ENCODE data around the gene HBD. TPM values are rescaled to one million over a fixed set of nuclear protein-coding genes. Genes with fewer than 3 reads are reported as not detected.
"Not testable (repeated sequence)": the region's sequence is repeated elsewhere in the genome, so short reads cannot be mapped to it uniquely, and the experiment has no call there.

HBD gene
- polyA plus RNA-seq, 1 donor, result not detected

DNA sequence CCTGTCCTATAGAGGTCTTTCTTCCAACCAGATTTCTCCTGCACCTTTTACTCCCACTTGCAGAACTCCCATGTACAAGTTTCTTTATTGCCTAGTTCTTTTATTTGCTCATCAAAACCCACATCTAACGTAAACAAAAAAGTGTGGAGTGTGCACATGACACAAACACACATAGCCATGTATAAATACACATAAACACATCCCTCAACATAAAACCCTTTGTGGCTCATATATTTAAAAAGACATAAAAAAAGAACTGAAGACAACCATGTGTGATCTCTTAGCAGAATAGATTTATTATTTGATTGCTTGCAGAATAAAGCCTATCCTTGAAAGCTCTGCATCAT lies 18.6 kb upstream of the HBD start:
- DNase-seq, result no peak

DNA sequence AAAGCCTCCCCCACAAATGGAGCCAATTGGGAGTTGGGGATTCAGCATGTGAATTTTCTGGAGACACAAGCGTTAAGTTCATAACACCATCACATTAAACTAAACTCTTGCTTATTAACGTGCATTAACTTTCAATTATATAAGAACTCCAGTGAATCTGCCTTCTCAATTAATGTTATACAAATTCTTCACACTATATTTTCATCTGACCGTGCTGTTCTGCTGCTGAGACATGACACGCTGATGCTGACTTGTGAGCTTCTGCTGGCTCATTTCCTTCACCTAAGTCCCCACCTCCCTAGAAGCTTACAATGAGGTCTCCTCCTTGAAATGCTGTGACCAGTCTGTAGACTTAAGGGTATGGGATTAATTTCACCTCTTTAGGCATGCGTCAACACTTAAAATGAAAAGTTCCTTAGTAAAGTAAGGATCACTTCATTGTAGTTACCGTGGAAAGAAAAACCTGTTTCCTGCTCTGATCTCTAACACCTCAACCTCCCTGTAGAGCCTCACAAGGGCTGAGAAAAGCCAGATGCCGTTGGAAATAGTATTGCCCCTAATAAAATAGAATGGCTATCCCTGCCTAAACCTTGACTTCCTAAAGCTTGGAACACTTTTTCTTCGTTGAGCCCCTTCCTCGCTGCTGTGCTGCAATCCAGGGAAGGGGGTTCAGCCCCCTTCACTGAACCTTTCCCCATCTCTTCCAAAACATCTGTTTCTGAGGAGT lies 18.1 kb upstream of the HBD start:
- DNase-seq, result no peak

DNA sequence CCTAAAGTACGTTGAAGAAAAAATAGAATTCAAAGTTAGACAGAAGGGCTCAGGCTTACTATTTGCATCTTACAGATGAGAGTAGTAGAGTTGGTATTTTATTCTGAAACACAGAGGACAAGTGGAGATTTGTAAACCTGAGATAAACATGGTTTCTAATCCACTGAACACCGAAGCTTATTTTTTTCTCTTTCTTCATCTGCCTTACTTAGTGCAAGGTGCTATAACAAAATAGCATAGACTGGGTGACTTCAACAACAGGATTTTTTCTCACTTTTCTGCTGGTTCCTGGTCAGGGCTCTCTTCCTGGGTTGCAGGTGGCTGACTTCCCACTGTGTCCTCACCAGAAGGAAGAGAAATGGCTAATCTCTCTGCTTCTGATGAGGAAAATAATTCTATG lies 17.5 kb upstream of the HBD start:
- no peak for DNase-seq

DNA sequence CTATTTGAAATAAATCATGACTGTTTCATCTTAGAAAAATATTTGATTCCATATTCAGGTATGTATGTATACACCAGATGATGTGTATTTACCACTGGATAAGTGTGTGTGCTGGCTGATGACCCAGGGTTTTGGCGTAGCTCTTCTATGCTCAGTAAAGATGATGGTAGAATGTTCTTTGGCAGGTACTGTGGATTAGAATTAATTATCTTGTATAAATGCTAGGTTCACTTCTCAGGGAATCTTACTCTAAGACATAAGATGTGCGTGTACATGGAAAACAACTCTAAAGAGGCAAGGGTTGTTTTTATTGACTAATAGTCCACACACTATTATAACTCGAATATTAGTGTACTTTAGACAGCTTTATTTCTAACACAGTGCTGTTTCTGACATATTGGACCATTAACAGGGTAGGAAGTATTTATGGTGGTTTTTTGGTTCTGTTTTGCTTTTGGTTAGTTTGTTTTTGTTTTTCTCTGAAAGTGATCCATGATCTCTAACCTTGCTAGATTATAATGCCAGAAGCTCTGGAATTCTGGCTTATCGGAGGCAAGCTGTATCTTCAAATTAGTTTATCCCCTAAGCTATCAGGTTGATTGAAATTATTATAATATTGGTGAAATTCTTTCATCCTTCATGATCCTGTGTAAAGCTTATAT lies 16.4 kb upstream of the HBD start:
- no peak for DNase-seq

DNA sequence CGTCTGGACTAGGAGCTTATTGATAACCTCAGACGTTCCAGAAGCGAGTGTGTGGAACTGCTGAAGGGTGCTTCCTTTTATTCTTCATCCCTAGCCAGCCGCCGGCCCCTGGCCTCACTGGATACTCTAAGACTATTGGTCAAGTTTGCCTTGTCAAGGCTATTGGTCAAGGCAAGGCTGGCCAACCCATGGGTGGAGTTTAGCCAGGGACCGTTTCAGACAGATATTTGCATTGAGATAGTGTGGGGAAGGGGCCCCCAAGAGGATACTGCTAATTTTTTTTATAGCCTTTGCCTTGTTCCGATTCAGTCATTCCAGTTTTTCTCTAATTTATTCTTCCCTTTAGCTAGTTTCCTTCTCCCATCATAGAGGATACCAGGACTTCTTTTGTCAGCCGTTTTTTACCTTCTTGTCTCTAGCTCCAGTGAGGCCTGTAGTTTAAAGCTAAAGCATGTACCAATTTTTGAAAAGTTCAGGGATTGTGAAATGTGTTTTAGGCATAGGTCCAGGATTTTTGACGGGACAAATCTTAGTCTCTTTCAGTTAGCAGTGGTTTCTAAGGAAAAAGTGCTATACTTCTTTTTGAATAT lies 15.6 kb upstream of the HBD start, which contains the start of gene HBG1:
TSS of gene HBG1 (minus strand) at position 51 of the 590 bp plus-strand sequence. CDS start 53 bp downstream, outside the sequence.
- DNase-seq, result not testable (repeated sequence)

DNA sequence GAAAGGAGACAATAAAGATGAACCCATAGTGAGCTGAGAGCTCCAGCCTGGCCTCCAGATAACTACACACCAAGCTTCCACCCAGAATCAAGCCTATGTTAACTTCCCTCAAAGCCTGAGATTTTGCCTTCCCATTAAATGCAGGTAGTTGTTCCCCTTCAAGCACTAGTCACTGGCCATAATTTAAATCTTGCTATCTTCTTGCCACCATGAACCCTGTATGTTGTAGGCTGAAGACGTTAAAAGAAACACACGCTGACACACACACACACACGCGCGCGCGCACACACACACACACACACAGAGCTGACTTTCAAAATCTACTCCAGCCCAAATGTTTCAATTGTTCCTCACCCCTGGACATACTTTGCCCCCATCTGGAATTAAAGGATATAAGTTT lies 14.2 kb upstream of the HBD start:
- DNase-seq, result not testable (repeated sequence)

DNA sequence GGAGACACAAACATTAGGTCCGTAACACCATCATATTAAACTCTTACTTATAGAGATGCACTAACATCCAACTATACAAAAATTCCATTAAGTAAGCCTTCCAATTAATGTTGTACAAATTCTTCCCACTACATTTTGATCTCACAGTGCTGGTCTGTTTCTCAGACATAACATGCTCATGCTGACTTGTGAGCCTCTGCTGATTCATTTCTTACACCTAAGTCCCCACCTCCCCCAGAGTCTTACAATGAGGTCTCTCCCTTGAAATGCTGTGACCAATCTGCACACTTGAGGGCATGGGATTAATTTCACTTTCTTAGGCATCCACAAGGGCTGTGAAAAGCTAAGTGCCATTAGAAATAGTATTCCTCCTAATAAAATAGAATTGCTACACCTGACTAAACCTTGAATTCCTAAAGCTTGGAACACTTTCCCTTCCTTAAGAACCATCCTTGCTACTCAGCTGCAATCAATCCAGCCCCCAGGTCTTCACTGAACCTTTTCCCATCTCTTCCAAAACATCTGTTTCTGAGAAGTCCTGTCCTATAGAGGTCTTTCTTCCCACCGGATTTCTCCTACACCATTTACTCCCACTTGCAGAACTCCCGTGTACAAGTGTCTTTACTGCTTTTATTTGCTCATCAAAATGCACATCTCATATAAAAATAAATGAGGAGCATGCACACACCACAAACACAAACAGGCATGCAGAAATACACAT lies 13.3 kb upstream of the HBD start:
- DNase-seq, result no peak

DNA sequence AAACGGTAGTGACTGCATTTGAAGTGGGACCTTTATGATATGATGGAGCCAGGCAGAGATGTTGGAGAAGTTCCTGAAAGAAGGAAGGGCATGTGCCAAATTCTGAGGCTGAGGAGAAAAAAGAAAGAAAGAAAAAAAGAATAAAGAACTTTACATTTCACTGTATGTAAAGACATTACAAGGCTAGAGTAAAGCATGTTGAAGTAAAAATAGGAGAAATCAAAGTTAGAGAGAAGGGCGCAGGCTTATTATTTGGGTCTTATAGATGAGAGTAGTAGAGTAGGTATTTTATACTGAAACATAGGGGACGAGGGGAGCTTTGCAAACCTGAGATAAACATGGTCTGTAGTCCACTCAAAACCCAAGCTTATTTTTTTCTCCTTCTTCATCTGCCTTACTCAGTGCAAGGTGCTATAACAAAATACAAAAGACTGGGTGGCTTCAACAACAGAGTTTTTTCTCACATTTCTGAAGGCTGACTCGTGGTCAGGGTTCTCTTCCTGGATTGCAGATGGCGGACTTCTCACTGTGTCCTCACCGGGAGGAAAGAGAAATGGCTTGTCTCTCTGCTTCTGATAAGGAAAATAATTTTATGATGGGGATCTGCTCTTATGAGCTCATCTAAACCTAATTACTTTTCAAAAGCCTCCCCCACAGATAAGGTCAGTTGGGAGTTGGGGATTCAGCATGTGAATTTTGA lies 12.6 kb upstream of the HBD start:
- no peak for DNase-seq

DNA sequence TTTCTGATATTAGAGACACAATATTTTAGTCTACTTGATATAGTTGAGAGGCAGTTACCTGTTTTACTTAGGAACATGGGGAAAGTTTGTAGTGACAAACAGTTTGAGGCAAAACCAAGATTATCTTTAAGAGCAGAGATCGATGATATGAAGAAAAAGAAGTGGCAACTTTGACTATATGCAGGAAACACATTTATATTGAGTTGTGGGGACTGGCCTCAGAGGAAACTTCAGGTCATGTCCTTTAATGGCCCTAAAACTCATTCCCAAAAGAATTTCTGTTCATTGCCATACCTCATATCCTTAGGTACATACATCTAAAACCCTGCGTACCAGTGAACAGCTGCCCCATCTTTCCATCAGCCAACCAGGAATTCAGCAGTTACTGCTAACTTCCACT lies 10.9 kb upstream of the HBD start:
- DNase-seq, result no peak

DNA sequence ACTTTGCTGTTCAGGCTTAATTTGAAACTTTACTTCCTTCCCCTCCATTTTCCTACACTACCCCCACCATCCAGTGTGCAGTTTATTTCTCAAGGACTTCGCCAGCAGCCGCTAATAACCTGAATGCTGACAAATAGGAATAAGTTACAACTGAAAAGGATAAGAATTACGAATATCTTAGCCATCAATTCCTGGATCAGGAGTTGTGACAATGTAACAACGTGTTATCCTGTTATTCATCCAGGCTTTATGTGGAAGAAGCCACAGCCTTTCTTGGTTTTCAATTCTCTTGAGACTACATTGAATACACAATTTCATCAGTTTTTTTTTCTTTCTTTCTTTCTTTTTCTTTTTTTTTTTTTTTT lies 9.5 kb upstream of the HBD start:
- no peak for DNase-seq

DNA sequence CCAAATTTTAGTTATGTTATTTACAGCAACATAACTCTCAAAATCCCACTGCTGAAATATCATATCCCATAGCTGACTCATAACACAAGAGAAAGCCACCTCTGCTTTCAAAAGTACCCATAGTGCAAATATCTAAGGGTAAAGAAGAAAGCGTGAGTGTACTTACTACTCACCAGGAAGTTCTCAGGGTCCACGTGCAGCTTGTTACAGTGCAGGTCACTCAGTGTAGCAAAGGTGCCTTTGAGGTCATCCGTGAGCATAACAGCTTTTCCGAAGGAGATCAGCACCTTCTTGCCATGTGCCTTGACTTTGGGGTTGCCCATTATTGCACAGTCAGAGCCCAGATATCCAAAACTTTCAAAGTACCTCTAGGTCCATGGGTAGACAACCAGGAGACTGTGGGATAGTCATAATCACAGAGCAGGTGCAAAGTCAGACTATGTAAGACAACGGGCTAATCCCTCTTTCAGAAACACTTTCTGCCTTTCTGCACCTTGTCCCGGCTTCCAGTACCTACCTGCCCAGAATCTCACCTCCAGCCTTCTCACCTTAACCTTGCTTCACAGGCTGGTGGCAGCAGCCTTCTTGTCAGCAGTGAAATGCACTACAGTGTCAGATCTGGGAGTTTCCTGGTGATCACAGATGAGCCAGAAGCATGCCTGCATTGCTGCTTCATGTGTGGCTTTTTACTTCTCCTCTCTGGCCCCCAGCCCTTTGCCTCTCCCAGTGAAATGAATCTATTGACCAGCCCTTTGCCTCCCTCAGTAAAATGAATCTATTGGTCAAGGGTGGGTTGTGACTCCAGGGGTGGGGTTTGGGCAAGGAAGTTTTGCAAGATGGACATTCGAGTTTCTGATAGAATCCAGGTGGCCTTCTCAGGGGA lies 8.9 kb upstream of the HBD start:
- DNase-seq, result no peak

DNA sequence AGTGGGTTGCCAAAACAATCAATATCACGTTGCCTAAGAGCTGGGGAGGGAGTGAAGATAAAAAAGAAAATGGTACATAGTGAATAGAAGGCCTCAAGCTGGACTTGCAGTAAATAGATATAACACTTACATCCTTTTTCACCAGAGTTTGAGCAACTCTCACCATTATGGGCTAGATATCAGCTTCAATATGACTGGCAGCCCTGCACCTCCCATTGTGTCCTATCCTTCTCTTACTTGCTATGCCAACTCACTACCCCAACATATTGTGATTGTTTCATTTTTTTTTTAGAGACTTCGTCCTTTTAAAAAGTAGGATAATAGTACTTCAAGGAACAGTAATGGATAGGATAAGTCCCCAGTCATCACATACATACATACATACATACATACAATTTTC lies 7.9 kb upstream of the HBD start:
- no peak for DNase-seq

DNA sequence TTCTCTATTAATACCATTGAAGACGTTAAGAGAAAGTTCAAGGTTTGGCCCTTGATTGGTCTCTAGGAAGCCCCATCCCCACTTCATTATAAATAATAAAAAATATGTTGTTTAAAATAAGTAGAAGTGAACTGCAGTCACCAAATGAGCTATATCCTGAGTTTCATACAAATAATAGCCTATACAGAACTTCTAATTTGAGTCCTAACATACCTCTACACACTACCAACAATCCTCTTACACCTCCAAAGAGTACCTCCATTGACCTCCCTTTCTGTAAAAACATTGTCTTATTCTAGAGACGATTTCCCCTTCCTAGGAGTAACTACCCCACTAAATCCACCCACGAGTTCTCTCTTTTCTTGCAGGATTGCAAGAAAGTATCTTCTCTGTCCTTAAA lies 7.2 kb upstream of the HBD start:
- DNase-seq, result no peak

DNA sequence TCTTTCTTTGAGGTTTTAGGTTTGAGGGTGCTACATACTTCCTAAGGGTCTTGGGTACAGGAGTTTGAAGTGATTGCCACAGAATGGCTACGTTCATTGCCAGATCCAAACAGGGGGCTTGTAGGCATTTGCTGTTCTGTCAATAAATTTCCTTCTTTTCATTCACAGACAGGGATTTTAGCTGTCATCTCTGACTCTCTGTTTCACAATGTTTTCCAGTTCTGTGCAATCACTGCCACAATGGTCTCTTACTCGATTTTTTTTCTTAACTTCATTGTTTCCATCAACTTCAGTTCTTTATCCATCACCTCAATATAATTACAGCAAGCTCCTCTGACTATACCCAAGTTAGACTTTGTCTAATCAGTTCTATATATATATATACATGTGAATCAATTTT lies 6.2 kb upstream of the HBD start:
- DNase-seq, result no peak

DNA sequence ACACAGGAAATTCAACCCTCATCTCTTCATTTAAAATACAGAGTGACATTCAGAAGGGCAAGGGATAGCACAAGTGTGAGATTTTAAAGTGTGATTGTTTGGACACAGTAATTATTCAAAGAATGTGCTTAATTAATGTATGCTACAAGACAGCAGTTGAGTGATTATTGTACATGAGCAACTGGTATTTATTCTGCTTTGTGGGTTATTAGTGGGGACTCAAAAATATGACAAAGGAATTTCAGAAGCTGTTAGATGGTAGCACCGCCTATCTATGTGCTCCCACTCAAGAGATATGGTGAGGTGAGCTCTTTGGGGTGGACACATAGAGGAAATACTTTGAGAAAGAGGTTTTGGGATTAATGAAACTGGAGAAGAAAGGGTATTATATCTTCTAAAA lies 5.8 kb upstream of the HBD start:
- no peak for DNase-seq

DNA sequence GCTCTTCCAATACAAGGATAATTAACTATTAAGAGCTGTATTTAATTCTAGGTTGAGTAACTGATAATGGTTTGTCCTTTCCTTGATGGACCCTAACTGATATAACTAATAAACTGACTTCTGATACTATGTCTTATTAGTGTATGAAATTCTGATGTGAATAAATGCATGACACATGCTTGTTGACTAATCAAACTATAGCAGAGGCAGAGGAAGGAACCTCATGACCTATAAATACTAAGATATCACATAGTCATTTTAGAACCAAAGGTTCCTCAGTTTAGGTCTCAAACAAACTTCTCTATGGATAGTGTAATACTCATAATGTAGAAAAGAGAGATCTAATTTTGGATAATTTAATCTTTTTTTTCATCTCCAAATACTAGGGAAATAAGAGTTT lies 4.8 kb upstream of the HBD start:
- no peak for DNase-seq

DNA sequence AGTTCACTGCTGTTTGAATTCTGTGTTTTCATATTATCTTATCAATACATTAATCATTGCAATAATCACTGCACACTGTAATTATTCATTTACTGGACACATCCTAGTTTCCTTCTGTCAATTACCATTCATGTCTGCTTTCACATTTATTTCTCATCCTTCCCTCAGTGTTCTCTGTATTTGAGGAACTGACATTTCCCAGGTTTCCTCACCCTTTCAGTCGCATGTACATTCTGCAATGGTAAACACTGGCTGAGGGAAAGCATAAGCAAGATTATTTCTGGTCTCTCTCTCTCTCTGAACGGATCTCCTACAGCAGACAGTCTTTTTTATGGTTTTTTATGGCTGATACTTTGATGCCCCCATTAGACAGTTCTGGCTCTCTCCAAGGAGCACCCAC lies 4.2 kb upstream of the HBD start:
- DNase-seq, result no peak

DNA sequence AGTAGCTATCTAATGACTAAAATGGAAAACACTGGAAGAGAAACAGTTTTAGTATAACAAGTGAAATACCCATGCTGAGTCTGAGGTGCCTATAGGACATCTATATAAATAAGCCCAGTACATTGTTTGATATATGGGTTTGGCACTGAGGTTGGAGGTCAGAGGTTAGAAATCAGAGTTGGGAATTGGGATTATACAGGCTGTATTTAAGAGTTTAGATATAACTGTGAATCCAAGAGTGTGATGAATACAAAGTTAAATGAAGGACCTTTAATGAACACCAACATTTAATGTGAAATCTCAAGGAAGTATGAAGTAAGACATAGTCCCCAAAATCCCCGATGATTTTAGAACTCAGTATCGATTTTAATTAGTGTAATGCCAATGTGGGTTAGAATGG lies 3.1 kb upstream of the HBD start:
- DNase-seq, result no peak

DNA sequence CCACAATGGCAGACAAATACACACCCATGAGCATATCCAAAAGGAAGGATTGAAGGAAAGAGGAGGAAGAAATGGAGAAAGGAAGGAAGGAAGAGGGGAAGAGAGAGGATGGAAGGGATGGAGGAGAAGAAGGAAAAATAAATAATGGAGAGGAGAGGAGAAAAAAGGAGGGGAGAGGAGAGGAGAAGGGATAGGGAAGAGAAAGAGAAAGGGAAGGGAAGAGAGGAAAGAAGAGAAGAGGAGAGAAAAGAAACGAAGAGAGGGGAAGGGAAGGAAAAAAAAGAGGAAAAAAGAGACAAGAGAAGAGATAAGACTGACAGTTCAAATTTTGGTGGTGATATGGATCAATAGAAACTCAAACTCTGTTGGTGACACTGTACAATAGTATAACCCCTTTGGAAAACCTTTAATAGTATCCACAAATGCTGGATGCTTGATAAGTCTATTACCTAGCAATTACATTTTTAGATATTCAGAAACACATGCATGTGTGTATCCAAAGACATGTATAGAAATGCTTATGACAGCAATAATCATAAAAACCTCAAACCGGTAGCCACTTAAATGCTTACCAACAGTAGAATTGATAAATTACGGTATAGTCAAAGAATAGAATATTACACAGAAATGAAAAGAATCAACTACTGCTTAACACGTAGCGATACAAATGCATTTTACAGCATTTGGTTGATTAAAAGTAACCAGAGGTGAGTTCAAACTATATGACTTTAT lies 1.2 kb upstream of the HBD start:
- no peak for DNase-seq

DNA sequence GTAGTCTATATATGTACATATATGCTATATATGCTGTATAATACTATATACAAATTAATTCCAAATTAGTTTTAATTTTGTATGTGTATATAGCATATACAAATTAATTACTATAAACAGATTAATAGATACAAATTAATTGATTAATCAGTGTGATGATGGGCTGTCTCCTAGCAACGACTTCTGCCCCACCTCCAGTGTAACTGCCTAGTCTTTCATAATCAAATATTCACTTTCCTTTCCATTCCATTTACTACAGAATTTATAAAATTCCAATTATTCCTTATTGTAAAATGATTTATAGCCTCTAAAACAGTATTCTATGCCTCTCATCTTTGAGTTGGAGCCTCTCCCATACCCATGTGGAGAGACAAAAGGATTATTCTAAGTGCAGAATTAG lies 976 bp downstream of the HBD start:
- no peak for DNase-seq

DNA sequence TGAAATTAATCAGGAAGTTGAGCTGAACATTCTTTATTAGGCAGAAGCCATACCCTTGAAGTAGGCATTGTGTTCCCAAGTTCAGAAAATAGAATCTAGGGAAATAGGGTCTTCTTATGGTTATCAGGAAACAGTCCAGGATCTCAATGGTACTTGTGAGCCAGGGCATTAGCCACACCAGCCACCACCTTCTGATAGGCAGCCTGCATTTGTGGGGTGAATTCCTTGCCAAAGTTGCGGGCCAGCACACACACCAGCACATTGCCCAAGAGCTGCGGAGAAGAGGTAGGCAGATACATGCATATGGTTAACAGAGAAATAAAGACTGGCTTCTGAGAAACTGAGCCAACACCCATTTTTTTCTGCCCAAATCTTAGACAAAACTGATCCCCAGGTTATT lies 1.5 kb downstream of the HBD start:
- DNase-seq, result no peak

All from hindlimb muscle (tissue), 1 donor.